GM12878 (cell line): ENCODE results near the gene TRAPPC3. TPM values are rescaled to one million over a fixed set of nuclear protein-coding genes. Genes with fewer than 3 reads are reported as not detected.

Experiments
- ATF3 ChIP-seq: IDR thresholded peaks from 2 replicates; pipeline ENCODE4 v1.6.1; 2011; ENCODE audit warnings: low read depth, mild to moderate bottlenecking, low read length, moderate library complexity, borderline replicate concordance; ENCODE audit errors: extremely low read depth
- ATF7 ChIP-seq: fragments of 450-650 bp; IDR thresholded peaks from 2 replicates; pipeline ENCODE4 v1.6.1; 2016; ENCODE audit warnings: low read depth, mild to moderate bottlenecking
- BHLHE40 ChIP-seq, 2 experiments: fragments of 450-650 bp in 1 of 2; IDR thresholded peaks; 2 replicates each; pipeline ENCODE4 v1.6.1; 2011 to 2017; ENCODE audit warnings: low read depth in 2 of 2, borderline replicate concordance in 1 of 2, improper control_type of control experiment in 1 of 2, low read length in 1 of 2, mild to moderate bottlenecking in 1 of 2
- CBX5 ChIP-seq: sonication (generic); IDR thresholded peaks from 2 replicates; pipeline ENCODE4 v1.6.1; 2016; ENCODE audit warnings: low read depth, moderate library complexity, mild to moderate bottlenecking, inconsistent platforms
- CREB1 ChIP-seq: IDR thresholded peaks from 2 replicates; pipeline ENCODE4 v1.6.1; 2012; ENCODE audit warnings: low read depth, mild to moderate bottlenecking, inconsistent platforms
- CTCF ChIP-seq, 3 experiments: IDR thresholded peaks in 2 of 3; conservative IDR thresholded peaks in 1 of 3; 2 replicates each; pipeline ENCODE4 v1.5.1; 2011; ENCODE audit warnings: low read depth in 3 of 3, low read length in 3 of 3, mild to moderate bottlenecking in 3 of 3, control low read depth in 2 of 3, moderate library complexity in 2 of 3, inconsistent platforms in 1 of 3, mixed read lengths in 1 of 3; ENCODE audit not compliant: control insufficient read depth in 2 of 3, insufficient read depth in 1 of 3; ENCODE audit errors: extremely low read depth in 1 of 3
- GATAD2B ChIP-seq: fragments of 450-650 bp; conservative IDR thresholded peaks from 2 replicates; pipeline ENCODE4 v1.6.1; 2017; ENCODE audit warnings: low read depth, mild to moderate bottlenecking, moderate library complexity
- KLF5 ChIP-seq: fragments of 450-650 bp; IDR thresholded peaks from 2 replicates; pipeline ENCODE4 v1.6.1; 2014; ENCODE audit warnings: mild to moderate bottlenecking; ENCODE audit not compliant: partially characterized antibody
- MEF2B ChIP-seq: fragments of 450-650 bp; IDR thresholded peaks from 2 replicates; pipeline ENCODE4 v1.6.1; 2018; ENCODE audit warnings: mild to moderate bottlenecking, moderate library complexity; ENCODE audit not compliant: partially characterized antibody, poor library complexity, severe bottlenecking
- NKRF ChIP-seq: fragments of 450-650 bp; conservative IDR thresholded peaks from 2 replicates; pipeline ENCODE4 v1.6.1; 2017; ENCODE audit warnings: mild to moderate bottlenecking, moderate library complexity
- TARDBP ChIP-seq: IDR thresholded peaks from 2 replicates; pipeline ENCODE4 v1.6.1; 2016; ENCODE audit warnings: borderline replicate concordance
- TBL1XR1 ChIP-seq: IDR thresholded peaks from 2 replicates; pipeline ENCODE4 v1.6.1; 2012; ENCODE audit warnings: low read depth, low read length, improper control_type of control experiment
- polyA plus RNA-seq, 11 experiments: library from polyadenylated mRNA; depleted of rRNA in 4 of 11; unstranded in 6 of 11; stranded (reverse) in 5 of 11; fragments of >200 nt; fragmentation: Nextera tagmentation in 4 of 11; fragmentation: Illumina TruSeq in 1 of 11; extraction: Ambion mirVana in 4 of 11; extraction: Trizol in 1 of 11; gene quantifications; 1 replicate in 1 of 11; 2 replicates in 10 of 11; pipeline versions ENCODE4 v1.2.1 to v1.2.3, GENCODE V29; 2011 to 2016; ENCODE audit warnings: inconsistent platforms in 2 of 11, missing spikeins in 2 of 11, low read depth in 1 of 11
- total RNA-seq, 4 experiments: library from RNA; depleted of rRNA in 3 of 4; stranded (reverse); fragments of >200 nt in 3 of 4; fragmentation: Illumina TruSeq in 1 of 4; extraction: Trizol in 1 of 4; gene quantifications; 2 replicates each; pipeline versions ENCODE4 v1.2.1 to v1.2.3, GENCODE V29; 2013 to 2021
- TF ChIP-seq, protein P1 (sequence below): fragments of 450-650 bp; IDR thresholded peaks from 2 replicates; pipeline ENCODE4 v1.6.1; 2016; ENCODE audit warnings: mild to moderate bottlenecking
- TF ChIP-seq, protein P2 (sequence below): IDR thresholded peaks from 2 replicates; pipeline ENCODE4 v1.6.1; 2011; ENCODE audit warnings: borderline replicate concordance, low read depth, mild to moderate bottlenecking, moderate library complexity, mixed read lengths, low read length; ENCODE audit not compliant: insufficient read depth; ENCODE audit errors: extremely low read length

Gene TRAPPC3
- total and polyA plus RNA-seq, 10 of the 15 experiments (the other 5 are each of a cell fraction or from before 2014, with no cell fraction given), result 14.7 to 122 (median 70.5) TPM

DNA sequence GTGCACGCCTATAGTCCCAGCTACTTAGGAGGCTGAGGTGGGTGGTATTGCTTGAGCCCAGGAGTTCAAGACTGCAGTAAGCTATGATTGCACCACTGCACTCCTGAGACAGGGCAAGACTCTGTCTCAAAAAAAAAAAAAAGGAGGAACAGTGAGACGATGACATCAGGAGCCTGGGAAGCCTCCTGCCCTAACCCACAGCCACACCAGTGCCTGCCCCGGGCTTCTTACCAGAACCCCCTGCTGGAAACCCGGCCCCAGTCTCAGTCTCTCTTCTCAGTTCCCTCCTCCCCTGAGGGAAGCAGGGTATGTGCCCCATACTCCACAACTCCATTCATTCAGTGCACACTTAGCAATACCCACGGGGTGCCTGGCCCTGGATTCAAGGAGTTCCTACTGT lies 33.4 kb downstream of the TRAPPC3 start (continued):
- TF ChIP-seq ATF3, result no peak
- no peak for TF ChIP-seq TARDBP
- no peak for TF ChIP-seq KLF5
- TF ChIP-seq, protein P1, sequence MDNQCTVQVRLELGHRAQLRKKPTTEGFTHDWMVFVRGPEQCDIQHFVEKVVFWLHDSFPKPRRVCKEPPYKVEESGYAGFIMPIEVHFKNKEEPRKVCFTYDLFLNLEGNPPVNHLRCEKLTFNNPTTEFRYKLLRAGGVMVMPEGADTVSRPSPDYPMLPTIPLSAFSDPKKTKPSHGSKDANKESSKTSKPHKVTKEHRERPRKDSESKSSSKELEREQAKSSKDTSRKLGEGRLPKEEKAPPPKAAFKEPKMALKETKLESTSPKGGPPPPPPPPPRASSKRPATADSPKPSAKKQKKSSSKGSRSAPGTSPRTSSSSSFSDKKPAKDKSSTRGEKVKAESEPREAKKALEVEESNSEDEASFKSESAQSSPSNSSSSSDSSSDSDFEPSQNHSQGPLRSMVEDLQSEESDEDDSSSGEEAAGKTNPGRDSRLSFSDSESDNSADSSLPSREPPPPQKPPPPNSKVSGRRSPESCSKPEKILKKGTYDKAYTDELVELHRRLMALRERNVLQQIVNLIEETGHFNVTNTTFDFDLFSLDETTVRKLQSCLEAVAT, result no peak
- TF ChIP-seq GATAD2B, result no peak
- TF ChIP-seq, protein P2, sequence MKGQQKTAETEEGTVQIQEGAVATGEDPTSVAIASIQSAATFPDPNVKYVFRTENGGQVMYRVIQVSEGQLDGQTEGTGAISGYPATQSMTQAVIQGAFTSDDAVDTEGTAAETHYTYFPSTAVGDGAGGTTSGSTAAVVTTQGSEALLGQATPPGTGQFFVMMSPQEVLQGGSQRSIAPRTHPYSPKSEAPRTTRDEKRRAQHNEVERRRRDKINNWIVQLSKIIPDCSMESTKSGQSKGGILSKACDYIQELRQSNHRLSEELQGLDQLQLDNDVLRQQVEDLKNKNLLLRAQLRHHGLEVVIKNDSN, result no peak
- no peak for TF ChIP-seq NKRF
- no peak for TF ChIP-seq CBX5
- TF ChIP-seq CREB1, result no peak
- TF ChIP-seq ATF7, result no peak
- no peak for TF ChIP-seq BHLHE40 (IDR thresholded peaks at IDR 0.05; ENCODE audit: borderline replicate concordance in 1 of 2, low read depth in 2 of 2, low read length in 1 of 2)
- no peak for TF ChIP-seq MEF2B
- no peak for TF ChIP-seq TBL1XR1
- no peak for TF ChIP-seq CTCF (IDR thresholded peaks at IDR 0.05 in 2 of 3, conservative IDR thresholded peaks at IDR 0.05 in 1 of 3; ENCODE audit: control insufficient read depth in 2 of 3, extremely low read depth in 1 of 3, insufficient read depth in 1 of 3, low read depth in 3 of 3, low read length in 3 of 3)
